K562 (cell line): ENCODE data around the gene B2M. TPM values are rescaled to one million over a fixed set of nuclear protein-coding genes. Genes with fewer than 3 reads are reported as not detected.

Source experiments
- ATAC-seq: fragments of 200-7000 bp; cut with Tn5 transposase; 3 replicates; pipeline ENCODE4 v1.9.1; 2020; ENCODE audit warnings: moderate library complexity
- BruUV-seq: library from RNA; stranded (reverse); fragments of 400-500 nt; replicated peaks from 2 replicates; lab custom pipeline; 2021; lab: Mats Ljungman, UMichigan
- CTCF ChIA-PET: fragments of 300-600 bp; formaldehyde crosslinking; extraction: SDS; loops from one replicate; lab custom pipeline; 2021; ENCODE audit warnings: low intra/inter-chr PET ratio; lab: Yijun Ruan, JAX
- POLR2A ChIA-PET: fragments of 300-600, 350-650 bp; sonication (Branson Sonifier 250); formaldehyde crosslinking; extraction: SDS; loops from one replicate; lab custom pipeline; 2021; ENCODE audit warnings: antibody characterized with exemption, inconsistent platforms; lab: Yijun Ruan, JAX
- DNase-seq, 4 experiments: peaks; one replicate each; pipeline versions ENCODE4 v3.0.0 to v3.0.0-alpha.2; 2011 to 2018; ENCODE audit warnings: low spot score in 3 of 4, mixed read lengths in 3 of 4; ENCODE audit errors: extremely low read depth in 1 of 4
- FAIRE-seq: peaks from 2 replicates; lab custom pipeline; 2011; peaks lifted over from hg19 to GRCh38; lab: Jason Lieb, UNC
- H2AFZ ChIP-seq: 2 replicates; pipeline ENCODE4 v1.6.0; 2011; ENCODE audit warnings: low read depth, low read length, control low read depth, inconsistent platforms
- H3K27ac ChIP-seq: fragments of 200-600 bp; 3 replicates; pipeline ENCODE4 v1.8.0; 2011; ENCODE audit warnings: low read depth, mild to moderate bottlenecking, control low read depth, inconsistent platforms, low read length, moderate library complexity, mixed read lengths; ENCODE audit errors: extremely low read depth
- H3K27me3 ChIP-seq, 2 experiments: fragments of 300-600 bp in 1 of 2; 2 replicates in 1 of 2; 3 replicates in 1 of 2; pipeline versions ENCODE4 v1.6.0 to v1.8.0; 2011; ENCODE audit warnings: inconsistent platforms in 2 of 2, low read length in 2 of 2, mild to moderate bottlenecking in 1 of 2, mixed read lengths in 1 of 2, moderate library complexity in 1 of 2; ENCODE audit not compliant: control insufficient read depth in 2 of 2, insufficient read depth in 2 of 2
- H3K36me3 ChIP-seq: fragments of 300-600 bp; 3 replicates; pipeline ENCODE4 v1.8.0; 2011; ENCODE audit warnings: mild to moderate bottlenecking, low read length, inconsistent platforms; ENCODE audit not compliant: control insufficient read depth, insufficient read depth
- H3K4me1 ChIP-seq, 2 experiments: fragments of 200-600 bp in 1 of 2; replicated peaks in 1 of 2; 2 replicates in 1 of 2; 3 replicates in 1 of 2; pipeline versions ENCODE4 v1.5.1 to v1.8.0; 2011; ENCODE audit warnings: inconsistent platforms in 2 of 2, low read length in 2 of 2, mild to moderate bottlenecking in 1 of 2, mixed read lengths in 1 of 2, moderate library complexity in 1 of 2; ENCODE audit not compliant: control insufficient read depth in 2 of 2, insufficient read depth in 2 of 2
- H3K4me2 ChIP-seq: 2 replicates; pipeline ENCODE4 v1.6.1; 2011; ENCODE audit warnings: low read length, control low read depth, inconsistent platforms, mixed read lengths; ENCODE audit not compliant: insufficient read depth
- H3K4me3 ChIP-seq: fragments of 200-600 bp; sonication (generic), shearing (Covaris generic); 2 replicates; pipeline ENCODE4 v1.5.1; 2016; ENCODE audit warnings: control low read depth, inconsistent platforms
- H3K79me2 ChIP-seq: fragments of 200-600 bp; 3 replicates; pipeline ENCODE4 v1.8.0; 2011; ENCODE audit warnings: low read length, inconsistent platforms; ENCODE audit not compliant: control insufficient read depth, insufficient read depth
- H3K9ac ChIP-seq, 2 experiments: 2 replicates each; pipeline versions ENCODE4 v1.6.0 to v1.6.1; 2011; ENCODE audit warnings: low read depth in 2 of 2, low read length in 2 of 2, control low read depth in 1 of 2, inconsistent platforms in 1 of 2, mild to moderate bottlenecking in 1 of 2, mixed read lengths in 1 of 2; ENCODE audit not compliant: insufficient read depth in 1 of 2
- H3K9me1 ChIP-seq: one replicate; pipeline ENCODE4 v1.6.0; 2011; ENCODE audit warnings: inconsistent platforms, mild to moderate bottlenecking, low read length, moderate library complexity; ENCODE audit not compliant: control insufficient read depth, insufficient read depth
- H3K9me3 ChIP-seq: replicated peaks from 2 replicates; pipeline ENCODE4 v1.5.1; 2011; ENCODE audit warnings: low read depth, low read length, inconsistent platforms; ENCODE audit not compliant: control insufficient read depth, insufficient read depth
- H4K20me1 ChIP-seq: replicated peaks from 2 replicates; pipeline ENCODE4 v1.6.1; 2011; ENCODE audit warnings: low read length, inconsistent platforms, mixed read lengths; ENCODE audit not compliant: control insufficient read depth, insufficient read depth
- BCL6 ChIP-seq: fragments of 250-450 bp; sonication (Bioruptor Pico); IDR thresholded peaks from 2 replicates; pipeline ENCODE4 v1.4.0; 2020
- CBFA2T3 ChIP-seq: fragments of 450-650 bp; IDR thresholded peaks from 2 replicates; pipeline ENCODE4 v1.6.1; 2017
- ETV1 ChIP-seq: fragments of 450-650 bp; conservative IDR thresholded peaks from 2 replicates; pipeline ENCODE4 v1.6.1; 2016; ENCODE audit warnings: missing genetic modification characterization, control low read depth, low read depth, missing compliant biosample characterization
- ETV5 ChIP-seq: sonication (generic); formaldehyde crosslinking; IDR thresholded peaks from 2 replicates; pipeline ENCODE4 v1.4.0; 2020; ENCODE audit warnings: low read depth, mild to moderate bottlenecking, missing genetic modification reagents
- FIP1L1 ChIP-seq: fragments of 200-400 bp; formaldehyde crosslinking; IDR thresholded peaks from 2 replicates; pipeline ENCODE4 v1.6.1; 2018; ENCODE audit warnings: mild to moderate bottlenecking, low read depth, low read length; ENCODE audit not compliant: poor library complexity, severe bottlenecking
- GABPB1 ChIP-seq: sonication (generic); formaldehyde crosslinking; IDR thresholded peaks from 2 replicates; pipeline ENCODE4 v1.8.0; 2022; ENCODE audit warnings: mild to moderate bottlenecking, missing genetic modification reagents
- GABPB2 ChIP-seq: fragments of 250-450 bp; sonication (Bioruptor Pico); conservative IDR thresholded peaks from 2 replicates; pipeline ENCODE4 v1.5.1; 2021; ENCODE audit warnings: mild to moderate bottlenecking
- NFATC3 ChIP-seq: fragments of 450-650 bp; IDR thresholded peaks from 2 replicates; pipeline ENCODE4 v1.6.1; 2017; ENCODE audit warnings: mild to moderate bottlenecking
- NR1H2 ChIP-seq: sonication (generic); formaldehyde crosslinking; IDR thresholded peaks from 2 replicates; pipeline ENCODE4 v1.4.0; 2020; ENCODE audit warnings: mild to moderate bottlenecking, missing genetic modification reagents
- NR2C2 ChIP-seq, 2 experiments: fragments of 200-800 bp in 1 of 2; sonication (Bioruptor generic) in 1 of 2; sonication (generic) in 1 of 2; formaldehyde crosslinking in 1 of 2; IDR thresholded peaks; 2 replicates each; pipeline versions ENCODE4 v1.6.1 to v1.8.0; 2016 to 2022; ENCODE audit warnings: mild to moderate bottlenecking in 1 of 2, missing compliant biosample characterization in 1 of 2, missing genetic modification characterization in 1 of 2, missing genetic modification reagents in 1 of 2
- NRF1 ChIP-seq, 2 experiments: fragments of 450-650 bp; IDR thresholded peaks in 1 of 2; conservative IDR thresholded peaks in 1 of 2; 2 replicates each; pipeline ENCODE4 v1.6.1; 2014; ENCODE audit warnings: mild to moderate bottlenecking in 2 of 2
- RB1 ChIP-seq: fragments of 450-650 bp; IDR thresholded peaks from 2 replicates; pipeline ENCODE4 v1.6.1; 2017; ENCODE audit warnings: low read depth, mild to moderate bottlenecking
- RBM17 ChIP-seq: fragments of 200-400 bp; formaldehyde crosslinking; IDR thresholded peaks from 2 replicates; pipeline ENCODE4 v1.6.1; 2017; ENCODE audit warnings: low read depth, mild to moderate bottlenecking, low read length, borderline replicate concordance
- SNRNP70 ChIP-seq: fragments of 200-400 bp; formaldehyde crosslinking; optimal IDR thresholded peaks from 2 replicates; pipeline ENCODE3; 2017; ENCODE audit warnings: low read depth, low read length
- SP1 ChIP-seq: sonication (generic); formaldehyde crosslinking; IDR thresholded peaks from 2 replicates; pipeline ENCODE4 v1.8.1; 2022; ENCODE audit warnings: mild to moderate bottlenecking, missing genetic modification reagents
- SUPT5H ChIP-seq: fragments of 450-650 bp; IDR thresholded peaks from 2 replicates; pipeline ENCODE4 v1.6.1; 2016
- TAF9B ChIP-seq: fragments of 450-650 bp; IDR thresholded peaks from 2 replicates; pipeline ENCODE4 v1.6.1; 2018; ENCODE audit warnings: mild to moderate bottlenecking; ENCODE audit not compliant: partially characterized antibody
- TCF7 ChIP-seq: sonication (generic); IDR thresholded peaks from 2 replicates; pipeline ENCODE4 v1.6.1; 2016; ENCODE audit warnings: antibody characterized with exemption, borderline replicate concordance
- USF1 ChIP-seq: sonication (generic); formaldehyde crosslinking; IDR thresholded peaks from 2 replicates; pipeline ENCODE4 v1.9.0; 2022; ENCODE audit warnings: mild to moderate bottlenecking, missing genetic modification reagents
- ZBTB17 ChIP-seq: fragments of 450-650 bp; formaldehyde crosslinking; IDR thresholded peaks from 2 replicates; pipeline ENCODE4 v1.4.0; 2020; ENCODE audit warnings: mild to moderate bottlenecking
- ZBTB43 ChIP-seq: sonication (generic); formaldehyde crosslinking; IDR thresholded peaks from 2 replicates; pipeline ENCODE4 v1.8.0; 2023; ENCODE audit warnings: mild to moderate bottlenecking, missing genetic modification reagents
- ZNF12 ChIP-seq: sonication (generic); formaldehyde crosslinking; IDR thresholded peaks from 2 replicates; pipeline ENCODE4 v1.4.0; 2020; ENCODE audit warnings: mild to moderate bottlenecking, missing genetic modification reagents
- WGBS: fragments of 100-300 bp; shearing (Covaris generic); methylation state at CpG from one replicate; pipeline ENCODE4 v1.1.6; 2016; ENCODE audit warnings: low coverage, mixed read lengths; ENCODE audit not compliant: insufficient coverage; ENCODE audit errors: missing lambda C conversion rate; 5-methylcytosine and 5-hydroxymethylcytosine counted together
- in situ Hi-C: fragments of 300-500 bp; cut with MboI; formaldehyde crosslinking; loops from 4 replicates; pipeline ENCODE4 v1.15.0; 2018; ENCODE audit warnings: inconsistent platforms, mixed read lengths
- intact Hi-C: fragments of 100-400 bp; cut with micrococcal nuclease; formaldehyde crosslinking; loops from 2 replicates; pipeline ENCODE4 v1.14.2; 2022
- polyA plus RNA-seq, 8 experiments: library from polyadenylated mRNA; depleted of rRNA in 4 of 8; stranded (reverse) in 5 of 8; unstranded in 3 of 8; fragments of >200 nt; fragmentation: Nextera tagmentation in 2 of 8; fragmentation: Illumina TruSeq in 1 of 8; extraction: Ambion mirVana in 2 of 8; extraction: Trizol in 1 of 8; gene quantifications; 2 replicates each; pipeline versions ENCODE4 v1.2.1 to v1.2.3, GENCODE V29; 2011 to 2014; ENCODE audit warnings: inconsistent platforms in 1 of 8, missing spikeins in 1 of 8
- total RNA-seq, 7 experiments: library from RNA; depleted of rRNA in 6 of 7; stranded (reverse); fragments of >200 nt in 6 of 7; fragmentation: Illumina TruSeq in 2 of 7; extraction: Trizol in 2 of 7; gene quantifications; 2 replicates each; pipeline versions ENCODE4 v1.2.1 to v1.2.3, GENCODE V29; 2011 to 2021; ENCODE audit warnings: low replicate concordance in 1 of 7

B2M gene
- total and polyA plus RNA-seq, 9 of the 15 experiments (the other 6 are each of a cell fraction or from before 2014, with no cell fraction given) = 460 to 3,138 (median 1,032) TPM

GRCh38 chr15:44711743-44712345, 527 bp downstream of the B2M start:
- ATAC-seq (peak; percentile 72), FAIRE-seq (no peak), DNase-seq (peak; percentile 61 to 75 (median 72))
- H3K36me3 ChIP-seq = peaks cover 28% of the 10 kb centered on the region
- in situ Hi-C loops (no loop called here), intact Hi-C loops (loop anchor here (1.0 to 10.0 kb wide), 4 partner anchors 17 to 213 kb away; partner anchors contain the start of gene SPG11)
- peaks cover 3% of the 10 kb centered on the region for H3K9me1 ChIP-seq
- peak overlapping the region; percentile 86 for H3K4me2 ChIP-seq
- POLR2A ChIA-PET = interaction anchor here (0.5 to 5.4 kb wide), 29 partner anchors 11 to 487 kb away, joined by 3 to 136 read pairs (median 4); partner anchors contain the start of genes SPG11 and TRIM69
- peaks cover 49% of the 10 kb centered on the region for H3K79me2 ChIP-seq
- peak overlapping the region; percentile 90 for H3K27ac ChIP-seq
- H2AFZ ChIP-seq = peak overlapping the region; percentile 96
- H4K20me1 ChIP-seq = 0 out of 2 replicates have a peak, but pooled peaks cover 4% of the 10 kb centered on the region
- under 1% methylated on average over 37 of the region's 46 CpGs for WGBS
- H3K9me3 ChIP-seq = no peaks in the 10 kb centered on the region
- peaks cover 5 to 14% of the 10 kb centered on the region in 2 experiments; a peak in 4 of 5 replicates for H3K4me1 ChIP-seq
- CTCF ChIA-PET = interaction anchor here (0.7 kb wide), 2 partner anchors 17 to 51 kb away, joined by 3 read pairs; no protein-coding TSS in a partner anchor
- H3K9ac ChIP-seq = peak overlapping the region; percentile 88 to 98
- no peaks in the 10 kb centered on the region for H3K27me3 ChIP-seq
- TSS peak; percentile 54 for BruUV-seq
- peak overlapping the region; percentile 74 for H3K4me3 ChIP-seq
- TF ChIP-seq ETV1 (tag) (peak; percentile 62), RBM17 (no peak), RB1 (0 out of 2 replicates have a peak, but pooled peaks have one; percentile 4), FIP1L1 (peak; percentile 21), SNRNP70 (peak; percentile 61), ZBTB17 (CRISPR knock-in tag) (no peak), BCL6 (CRISPR knock-in tag) (no peak), SUPT5H (peak; percentile 15; the same call in 1 of the 2 replicates), ETV5 (CRISPR knock-in tag) (peak; percentile 76; the same call in 1 of the 2 replicates), ZNF12 (CRISPR knock-in tag) (0 out of 2 replicates have a peak, but pooled peaks have one; percentile 22), ZBTB43 (CRISPR knock-in tag) (no peak), CBFA2T3 (no peak), USF1 (CRISPR knock-in tag) (no peak), NR2C2 (CRISPR knock-in tag; IDR thresholded peaks at IDR 0.05) (no peak; the same call in 1 of the 2 replicates), NR2C2 (tag; IDR thresholded peaks at IDR 0.05) (peak; percentile 73; the same call in 1 of the 2 replicates), NR1H2 (CRISPR knock-in tag) (0 out of 2 replicates have a peak, but pooled peaks have one; percentile 55), NFATC3 (no peak), TCF7 (no peak), GABPB1 (CRISPR knock-in tag) (peak; percentile 78), GABPB2 (CRISPR knock-in tag) (no peak), TAF9B (no peak), NRF1 (conservative IDR thresholded peaks at IDR 0.05 in 1 of 2, IDR thresholded peaks at IDR 0.05 in 1 of 2) (0 out of 4 replicates have a peak, but pooled peaks of 1 of the 2 experiments have one; percentile 14), SP1 (peak; percentile 77)
